Measurements from ENCODE around the gene ESPNL.

ESPNL gene

GRCh38 chr2:238075397-238075796, 24.7 kb upstream of the ESPNL start:
- no peak for DNase-seq (ENCODE audit: low spot score)

- no peak for DNase-seq (ENCODE audit: low spot score)
These were observed 22.8 kb upstream of the ESPNL start for GRCh38 chr2:238077292-238077691.

GRCh38 chr2:238079874-238080327, 20.2 kb upstream of the ESPNL start:
- no peak for DNase-seq (ENCODE audit: low spot score)

- no peak for DNase-seq (ENCODE audit: low spot score)
These were observed 19.6 kb upstream of the ESPNL start for GRCh38 chr2:238080518-238080917.

- DNase-seq (ENCODE audit: low spot score): no peak
These were observed 19.0 kb upstream of the ESPNL start for GRCh38 chr2:238081150-238081549.

GRCh38 chr2:238081561-238081960, 18.6 kb upstream of the ESPNL start:
- no peak for DNase-seq (ENCODE audit: low spot score)

- no peak for DNase-seq (ENCODE audit: low spot score)
These were observed 18.0 kb upstream of the ESPNL start for GRCh38 chr2:238082151-238082550.

- no peak for DNase-seq (ENCODE audit: low spot score)
These were observed 17.3 kb upstream of the ESPNL start for GRCh38 chr2:238082827-238083226.

- DNase-seq (ENCODE audit: low spot score): no peak
These were observed 16.2 kb upstream of the ESPNL start for GRCh38 chr2:238083919-238084318.

GRCh38 chr2:238084761-238085160, 15.4 kb upstream of the ESPNL start:
- no peak for DNase-seq (ENCODE audit: low spot score)

GRCh38 chr2:238085899-238086298, 14.2 kb upstream of the ESPNL start:
- no peak for DNase-seq (ENCODE audit: low spot score)

GRCh38 chr2:238087211-238087610, 12.9 kb upstream of the ESPNL start:
- no peak for DNase-seq (ENCODE audit: low spot score)

- DNase-seq (ENCODE audit: low spot score): no peak
These were observed 9.3 kb upstream of the ESPNL start for GRCh38 chr2:238090887-238091286.

- DNase-seq (ENCODE audit: low spot score): no peak
These were observed 8.6 kb upstream of the ESPNL start for GRCh38 chr2:238091436-238092060.

GRCh38 chr2:238092486-238093035, 7.6 kb upstream of the ESPNL start:
- DNase-seq (ENCODE audit: low spot score): no peak

GRCh38 chr2:238093181-238094140, 6.7 kb upstream of the ESPNL start:
- no peak for DNase-seq (ENCODE audit: low spot score)

GRCh38 chr2:238094438-238095022, 5.6 kb upstream of the ESPNL start:
- DNase-seq (ENCODE audit: low spot score): no peak

GRCh38 chr2:238095143-238095542, 5.0 kb upstream of the ESPNL start:
- DNase-seq (ENCODE audit: low spot score): no peak

- DNase-seq (ENCODE audit: low spot score): peak; percentile 98
These were observed 3.7 kb upstream of the ESPNL start for GRCh38 chr2:238096311-238097011.

GRCh38 chr2:238097201-238097987, 2.7 kb upstream of the ESPNL start:
- DNase-seq (ENCODE audit: low spot score): peak; percentile 32
